Measurements from ENCODE around the gene MYF5. TPM values are rescaled to one million over a fixed set of nuclear protein-coding genes. Genes with fewer than 3 reads are reported as not detected.

The MYF5 gene
- total RNA-seq, 4 donors from 2014 or later, result not detected

DNA sequence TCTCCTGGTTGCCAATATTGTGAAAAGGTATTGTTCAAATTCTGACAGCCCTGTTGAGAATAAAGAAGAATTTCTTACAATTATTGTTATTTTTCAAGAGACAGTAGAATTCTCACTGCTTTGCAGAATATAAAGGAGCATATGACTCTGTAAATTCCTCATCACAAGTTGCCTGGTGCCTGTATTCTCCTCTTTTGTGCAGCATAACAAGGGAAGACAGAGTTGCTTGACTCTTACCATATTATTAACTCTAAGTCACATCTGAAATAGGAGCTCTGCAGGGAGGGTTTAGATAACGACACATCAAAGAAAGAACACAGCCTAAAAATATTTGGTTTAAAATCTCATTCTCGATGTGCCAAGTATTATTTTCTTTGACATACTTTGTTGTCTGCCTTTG is 31.1 kb downstream of the MYF5 start:
- 34% methylated on average over 2 of the region's 2 CpGs for WGBS
- no peaks in the 10 kb centered on the region for H3K9me3 ChIP-seq
- no peak for DNase-seq (ENCODE audit: low spot score in 2 of 2)
- no peak for TF ChIP-seq POLR2AphosphoS5 (IDR thresholded peaks at IDR 0.05)
- TF ChIP-seq, protein P1, sequence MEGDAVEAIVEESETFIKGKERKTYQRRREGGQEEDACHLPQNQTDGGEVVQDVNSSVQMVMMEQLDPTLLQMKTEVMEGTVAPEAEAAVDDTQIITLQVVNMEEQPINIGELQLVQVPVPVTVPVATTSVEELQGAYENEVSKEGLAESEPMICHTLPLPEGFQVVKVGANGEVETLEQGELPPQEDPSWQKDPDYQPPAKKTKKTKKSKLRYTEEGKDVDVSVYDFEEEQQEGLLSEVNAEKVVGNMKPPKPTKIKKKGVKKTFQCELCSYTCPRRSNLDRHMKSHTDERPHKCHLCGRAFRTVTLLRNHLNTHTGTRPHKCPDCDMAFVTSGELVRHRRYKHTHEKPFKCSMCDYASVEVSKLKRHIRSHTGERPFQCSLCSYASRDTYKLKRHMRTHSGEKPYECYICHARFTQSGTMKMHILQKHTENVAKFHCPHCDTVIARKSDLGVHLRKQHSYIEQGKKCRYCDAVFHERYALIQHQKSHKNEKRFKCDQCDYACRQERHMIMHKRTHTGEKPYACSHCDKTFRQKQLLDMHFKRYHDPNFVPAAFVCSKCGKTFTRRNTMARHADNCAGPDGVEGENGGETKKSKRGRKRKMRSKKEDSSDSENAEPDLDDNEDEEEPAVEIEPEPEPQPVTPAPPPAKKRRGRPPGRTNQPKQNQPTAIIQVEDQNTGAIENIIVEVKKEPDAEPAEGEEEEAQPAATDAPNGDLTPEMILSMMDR (IDR thresholded peaks at IDR 0.05), result no peak
- no peak for TF ChIP-seq POLR2A (IDR thresholded peaks at IDR 0.05)
- TF ChIP-seq EP300 (IDR thresholded peaks at IDR 0.05), result no peak
- no peaks in the 10 kb centered on the region for H3K36me3 ChIP-seq
- H3K4me3 ChIP-seq, result no peak overlapping the region
- H3K4me1 ChIP-seq, result no peaks in the 10 kb centered on the region
- H3K27ac ChIP-seq, result no peak overlapping the region
- no peaks in the 10 kb centered on the region for H3K27me3 ChIP-seq

DNA sequence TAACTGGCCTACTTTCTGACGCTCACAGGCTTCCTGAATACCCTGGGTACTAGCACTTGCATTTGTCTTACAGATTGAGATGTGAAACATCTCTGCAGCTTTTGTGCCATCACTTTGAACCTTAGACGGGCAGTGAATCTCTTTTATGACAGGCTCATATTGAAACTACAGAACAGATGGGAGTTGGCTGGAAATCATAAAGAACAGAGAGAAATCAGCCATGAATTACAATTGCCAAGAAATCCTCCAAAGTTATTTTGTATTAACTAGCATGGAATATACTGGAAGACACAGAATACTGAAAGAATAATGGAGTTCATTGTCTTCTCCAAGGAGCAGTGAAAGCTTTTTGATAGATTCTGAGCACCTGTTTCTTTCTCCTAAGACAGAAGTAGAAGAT is 32.7 kb downstream of the MYF5 start:
- WGBS, result 55% methylated on average over 2 of the region's 2 CpGs
- no peaks in the 10 kb centered on the region for H3K4me1 ChIP-seq
- no peak for TF ChIP-seq POLR2AphosphoS5 (IDR thresholded peaks at IDR 0.05)
- TF ChIP-seq POLR2A (IDR thresholded peaks at IDR 0.05), result no peak
- no peak for TF ChIP-seq EP300 (IDR thresholded peaks at IDR 0.05)
- TF ChIP-seq, protein P1 (IDR thresholded peaks at IDR 0.05), result no peak

GRCh38 chr12:80752464-80752863 is 35.8 kb downstream of the MYF5 start:
- no peak for TF ChIP-seq POLR2AphosphoS5 (IDR thresholded peaks at IDR 0.05)
- DNase-seq (ENCODE audit: low spot score in 2 of 2), result no peak
- H3K4me1 ChIP-seq, result no peaks in the 10 kb centered on the region
- H3K36me3 ChIP-seq, result no peaks in the 10 kb centered on the region
- H3K9me3 ChIP-seq, result no peaks in the 10 kb centered on the region
- no peak overlapping the region for H3K27ac ChIP-seq
- H3K4me3 ChIP-seq, result no peak overlapping the region
- no peaks in the 10 kb centered on the region for H3K27me3 ChIP-seq

More for the DNA sequence above, 32.7 kb downstream of the MYF5 start:
- no peak overlapping the region for H3K4me3 ChIP-seq
- no peaks in the 10 kb centered on the region for H3K9me3 ChIP-seq
- H3K27ac ChIP-seq, result no peak overlapping the region
- H3K36me3 ChIP-seq, result no peaks in the 10 kb centered on the region
- no peak for DNase-seq (ENCODE audit: low spot score in 2 of 2)
- H3K27me3 ChIP-seq, result no peaks in the 10 kb centered on the region

- no peak overlapping the region for H3K27ac ChIP-seq
- H3K9me3 ChIP-seq, result no peaks in the 10 kb centered on the region
- H3K4me3 ChIP-seq, result no peak overlapping the region
- no peak for TF ChIP-seq EP300 (IDR thresholded peaks at IDR 0.05)
- TF ChIP-seq POLR2AphosphoS5 (IDR thresholded peaks at IDR 0.05), result no peak
- WGBS, result 85% methylated on average over 3 of the region's 3 CpGs
- H3K36me3 ChIP-seq, result no peaks in the 10 kb centered on the region
- H3K27me3 ChIP-seq, result no peaks in the 10 kb centered on the region
- no peak for DNase-seq (ENCODE audit: low spot score in 2 of 2)
- H3K4me1 ChIP-seq, result no peaks in the 10 kb centered on the region
Observed at GRCh38 chr12:80754274-80754673, 37.6 kb downstream of the MYF5 start.

DNA sequence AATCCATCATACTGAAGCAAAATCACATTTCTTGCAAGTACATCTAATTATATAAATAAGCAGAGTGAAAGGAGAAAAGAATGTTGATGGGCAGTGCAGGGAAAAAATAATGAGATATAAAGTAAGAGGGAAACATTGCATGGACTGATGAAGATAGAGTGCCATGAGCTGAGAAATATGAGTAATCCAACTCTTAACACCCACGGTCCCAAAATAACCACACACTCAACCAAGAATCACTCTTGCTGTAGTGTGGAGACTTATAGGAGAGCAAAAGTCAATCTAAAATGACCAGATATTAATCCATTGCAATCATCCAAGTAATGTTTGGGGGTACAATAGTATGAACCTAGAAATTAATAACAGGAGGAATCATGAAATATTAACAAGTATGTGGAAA is 40.2 kb downstream of the MYF5 start:
- TF ChIP-seq, protein P1 (IDR thresholded peaks at IDR 0.05), result no peak
- TF ChIP-seq POLR2AphosphoS5 (IDR thresholded peaks at IDR 0.05), result no peak
- no peak for TF ChIP-seq EP300 (IDR thresholded peaks at IDR 0.05)
- TF ChIP-seq POLR2A (IDR thresholded peaks at IDR 0.05), result no peak
- 81% methylated on average over 1 of the region's 1 CpG for WGBS
- no peaks in the 10 kb centered on the region for H3K9me3 ChIP-seq
- no peaks in the 10 kb centered on the region for H3K4me1 ChIP-seq
- no peak overlapping the region for H3K27ac ChIP-seq
- DNase-seq (ENCODE audit: low spot score in 2 of 2), result no peak
- H3K36me3 ChIP-seq, result no peaks in the 10 kb centered on the region
- H3K4me3 ChIP-seq, result no peak overlapping the region
- no peaks in the 10 kb centered on the region for H3K27me3 ChIP-seq

DNA sequence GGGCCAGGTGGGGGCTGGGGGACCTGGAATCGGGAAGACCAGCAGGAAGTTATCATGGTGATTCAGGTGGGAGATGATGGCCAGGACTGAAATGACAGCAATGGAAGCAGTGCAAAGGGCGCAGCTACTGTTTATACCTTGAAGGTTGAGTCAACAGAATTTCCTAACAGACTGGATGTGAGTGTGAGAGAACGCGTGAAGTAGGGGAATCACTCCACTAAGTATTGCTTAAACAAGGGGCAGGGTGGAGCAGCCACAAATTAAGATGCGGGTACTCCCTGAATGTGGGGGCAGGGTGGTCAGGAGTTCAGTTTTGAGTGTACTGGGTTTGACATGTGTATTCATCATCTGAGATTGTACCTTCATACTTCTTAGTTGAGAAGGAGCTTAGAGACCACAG is 45.1 kb downstream of the MYF5 start:
- no peak overlapping the region for H3K27ac ChIP-seq
- no peak for TF ChIP-seq EP300 (IDR thresholded peaks at IDR 0.05)
- no peak for TF ChIP-seq POLR2AphosphoS5 (IDR thresholded peaks at IDR 0.05)
- TF ChIP-seq, protein P1 (IDR thresholded peaks at IDR 0.05), result no peak
- TF ChIP-seq POLR2A (IDR thresholded peaks at IDR 0.05), result no peak
- H3K27me3 ChIP-seq, result no peaks in the 10 kb centered on the region
- DNase-seq (ENCODE audit: low spot score in 2 of 2), result no peak
- H3K4me1 ChIP-seq, result no peaks in the 10 kb centered on the region
- no peaks in the 10 kb centered on the region for H3K36me3 ChIP-seq
- 81% methylated on average over 5 of the region's 5 CpGs for WGBS
- no peak overlapping the region for H3K4me3 ChIP-seq
- no peaks in the 10 kb centered on the region for H3K9me3 ChIP-seq
